ENCODE measurements around the gene GGACT. TPM values are rescaled to one million over a fixed set of nuclear protein-coding genes. Genes with fewer than 3 reads are reported as not detected.
"Not testable (repeated sequence)": the region's sequence is repeated elsewhere in the genome, so short reads cannot be mapped to it uniquely, and the experiment has no call there.

The GGACT gene
- total and polyA plus RNA-seq, 2 donors from 2014 or later: 9.3 to 15.6 TPM

- no peak overlapping the region for H3K4me3 ChIP-seq (ENCODE audit: low read length in 3 of 3)
- H3K27ac ChIP-seq (ENCODE audit: low read depth in 2 of 2, low read length in 2 of 2): no peak overlapping the region
- FAIRE-seq (no peak), DNase-seq (no peak)
- no peaks in the 10 kb centered on the region for H3K9me3 ChIP-seq (ENCODE audit: control insufficient read depth in 2 of 3, insufficient read depth in 1 of 3, low read length in 3 of 3)
- no peak overlapping the region for H3K9ac ChIP-seq (ENCODE audit: low read length in 3 of 3)
- H3K4me1 ChIP-seq (ENCODE audit: control insufficient read depth in 2 of 3, insufficient read depth in 2 of 3, low read depth in 1 of 3, low read length in 3 of 3): peaks cover 2 to 17% (median 2%) of the 10 kb centered on the region in 3 donors
- no peaks in the 10 kb centered on the region for H3K27me3 ChIP-seq (ENCODE audit: control insufficient read depth, insufficient read depth, low read length)
- TF ChIP-seq CTCF (IDR thresholded peaks at IDR 0.05; ENCODE audit: borderline replicate concordance, extremely low read depth, insufficient read depth): no peak
- intact Hi-C loops (cut with DNase I): loop anchor here (10.0 kb wide), 1 partner anchor 871 kb away; no protein-coding TSS in a partner anchor
- peaks cover 0 to 20% (median 2%) of the 10 kb centered on the region in 3 donors for H3K36me3 ChIP-seq (ENCODE audit: control insufficient read depth in 2 of 3, insufficient read depth in 3 of 3, low read length in 3 of 3)
These were observed 62.9 kb downstream of the GGACT start for GRCh38 chr13:100525453-100526317.

GRCh38 chr13:100524688-100525087 lies 63.9 kb downstream of the GGACT start:
- H3K9me3 ChIP-seq (ENCODE audit: control insufficient read depth in 2 of 3, insufficient read depth in 1 of 3, low read length in 3 of 3): not testable (repeated sequence)

GRCh38 chr13:100523981-100524386 lies 64.6 kb downstream of the GGACT start:
- Histone ChIP-seq H3K4me1 (ENCODE audit: control insufficient read depth in 2 of 3, insufficient read depth in 2 of 3, low read depth in 1 of 3, low read length in 3 of 3) (peaks cover 2 to 17% (median 2%) of the 10 kb centered on the region in 3 donors), H3K9ac (ENCODE audit: low read length in 3 of 3) (no peak overlapping the region), H3K9me3 (ENCODE audit: control insufficient read depth in 2 of 3, insufficient read depth in 1 of 3, low read length in 3 of 3) (no peaks in the 10 kb centered on the region), H3K27ac (ENCODE audit: low read depth in 2 of 2, low read length in 2 of 2) (peak overlapping the region in 1 of 2 donors; percentile 24), H3K36me3 (ENCODE audit: control insufficient read depth in 2 of 3, insufficient read depth in 3 of 3, low read length in 3 of 3) (peaks cover 0 to 9% (median under 1%) of the 10 kb centered on the region in 3 donors), H3K27me3 (ENCODE audit: control insufficient read depth, insufficient read depth, low read length) (no peaks in the 10 kb centered on the region), H3K4me3 (ENCODE audit: low read length in 3 of 3) (no peak overlapping the region)
- FAIRE-seq (no peak), DNase-seq (no peak)
- intact Hi-C loops (cut with DNase I): loop anchor here (10.0 kb wide), 1 partner anchor 869 kb away; no protein-coding TSS in a partner anchor
- no peak for TF ChIP-seq CTCF (IDR thresholded peaks at IDR 0.05; ENCODE audit: borderline replicate concordance, extremely low read depth, insufficient read depth)

More at GRCh38 chr13:100524688-100525087, 63.9 kb downstream of the GGACT start:
- intact Hi-C loops (cut with DNase I): loop anchor here (10.0 kb wide), 1 partner anchor 870 kb away; no protein-coding TSS in a partner anchor
- DNase-seq; H3K27me3 ChIP-seq (ENCODE audit: control insufficient read depth, insufficient read depth, low read length); H3K4me3 ChIP-seq (ENCODE audit: low read length in 3 of 3); H3K27ac ChIP-seq (ENCODE audit: low read depth in 2 of 2, low read length in 2 of 2); H3K9ac ChIP-seq (ENCODE audit: low read length in 3 of 3); FAIRE-seq: not testable (repeated sequence)
- Histone ChIP-seq H3K36me3 (ENCODE audit: control insufficient read depth in 2 of 3, insufficient read depth in 3 of 3, low read length in 3 of 3) (peaks cover 0 to 14% (median 2%) of the 10 kb centered on the region in 3 donors), H3K4me1 (ENCODE audit: control insufficient read depth in 2 of 3, insufficient read depth in 2 of 3, low read depth in 1 of 3, low read length in 3 of 3) (peaks cover 2 to 17% (median 2%) of the 10 kb centered on the region in 3 donors)

GRCh38 chr13:100523411-100523810 lies 65.2 kb downstream of the GGACT start:
- TF ChIP-seq CTCF (IDR thresholded peaks at IDR 0.05; ENCODE audit: borderline replicate concordance, extremely low read depth, insufficient read depth): no peak
- Histone ChIP-seq H3K36me3 (ENCODE audit: control insufficient read depth in 2 of 3, insufficient read depth in 3 of 3, low read length in 3 of 3) (peaks cover 0 to 4% (median 0%) of the 10 kb centered on the region in 3 donors), H3K27me3 (ENCODE audit: control insufficient read depth, insufficient read depth, low read length) (no peaks in the 10 kb centered on the region), H3K4me1 (ENCODE audit: control insufficient read depth in 2 of 3, insufficient read depth in 2 of 3, low read depth in 1 of 3, low read length in 3 of 3) (peaks cover 2 to 17% (median 2%) of the 10 kb centered on the region in 3 donors), H3K27ac (ENCODE audit: low read depth in 2 of 2, low read length in 2 of 2) (peak overlapping the region; percentile 19 to 24), H3K9me3 (ENCODE audit: control insufficient read depth in 2 of 3, insufficient read depth in 1 of 3, low read length in 3 of 3) (no peaks in the 10 kb centered on the region), H3K9ac (ENCODE audit: low read length in 3 of 3) (no peak overlapping the region), H3K4me3 (ENCODE audit: low read length in 3 of 3) (no peak overlapping the region)
- intact Hi-C loops (cut with DNase I): loop anchor here (10.0 kb wide), 1 partner anchor 869 kb away; no protein-coding TSS in a partner anchor
- DNase-seq: no peak
- no peak for FAIRE-seq
